Natural killer cell treated with Interleukin-12 subunit alpha and Interleukin-12 subunit beta and Interleukin-15 and Interleukin-18, amount 100 ng/mL, for 72 hours (primary cell): ENCODE data around the gene RNU5D-1. TPM values are rescaled to one million over a fixed set of nuclear protein-coding genes. Genes with fewer than 3 reads are reported as not detected.
A peak's percentile ranks its signal among the peaks of the same experiment; 100 is the strongest.
"Not testable (repeated sequence)": the region's sequence is repeated elsewhere in the genome, so short reads cannot be mapped to it uniquely, and the experiment has no call there.

Source experiments
- ATAC-seq, 2 donors: fragments of 150-1000 bp; cut with Tn5 transposase in 1 of 2; sonication (Bioruptor Pico), chemical (Tn5 transposase) in 1 of 2; 2 replicates each; pipeline ENCODE4 v1.10.0; 2021
- DNase-seq: peaks from one replicate; pipeline ENCODE4 v3.0.0; 2022; ENCODE audit warnings: low spot score
- H3K27ac Mint-ChIP-seq, 2 donors: 1 replicate in 1 of 2; 2 replicates in 1 of 2; pipeline ENCODE4 v1.8.0; 2022; ENCODE audit warnings: mixed read lengths in 2 of 2, mild to moderate bottlenecking in 1 of 2, moderate library complexity in 1 of 2
- H3K27me3 Mint-ChIP-seq, 2 donors: 1 replicate in 1 of 2; 2 replicates in 1 of 2; pipeline ENCODE4 v1.8.0; 2022; ENCODE audit warnings: mixed read lengths in 2 of 2
- H3K36me3 Mint-ChIP-seq: one replicate; pipeline ENCODE4 v1.8.0; 2022; ENCODE audit warnings: mixed read lengths
- H3K4me1 Mint-ChIP-seq, 2 donors: 1 replicate in 1 of 2; 2 replicates in 1 of 2; pipeline ENCODE4 v1.8.0; 2022; ENCODE audit warnings: low read depth in 2 of 2, mixed read lengths in 2 of 2, mild to moderate bottlenecking in 1 of 2
- H3K4me3 Mint-ChIP-seq: one replicate; pipeline ENCODE4 v1.8.0; 2022; ENCODE audit warnings: mixed read lengths
- H3K9me3 Mint-ChIP-seq: 2 replicates; pipeline ENCODE4 v1.8.0; 2022; ENCODE audit warnings: mixed read lengths
- total RNA-seq, 2 donors: library from RNA; stranded (reverse); gene quantifications; one replicate each; pipeline ENCODE4 v1.2.3, GENCODE V29; 2022

The RNU5D-1 gene
- total RNA-seq, 2 donors from 2014 or later: not detected

GRCh38 chr1:44701141-44701573 is 29.8 kb downstream of the RNU5D-1 start:
- no peak overlapping the region for H3K27ac Mint-ChIP-seq
- H3K27me3 Mint-ChIP-seq: no peaks in the 10 kb centered on the region
- ATAC-seq (no peak), DNase-seq (no peak)
- no peaks in the 10 kb centered on the region for H3K36me3 Mint-ChIP-seq
- H3K4me3 Mint-ChIP-seq: no peak overlapping the region
- H3K4me1 Mint-ChIP-seq: peaks cover 15 to 17% of the 10 kb centered on the region in 2 donors
- H3K9me3 Mint-ChIP-seq: no peaks in the 10 kb centered on the region

GRCh38 chr1:44700573-44700972 is 30.4 kb downstream of the RNU5D-1 start:
- H3K9me3 Mint-ChIP-seq: no peaks in the 10 kb centered on the region

GRCh38 chr1:44699375-44699774 is 31.6 kb downstream of the RNU5D-1 start:
- H3K27ac Mint-ChIP-seq: not testable (repeated sequence)

More at GRCh38 chr1:44700573-44700972, 30.4 kb downstream of the RNU5D-1 start:
- Mint-ChIP-seq H3K27ac (no peak overlapping the region), H3K36me3 (no peaks in the 10 kb centered on the region), H3K27me3 (no peaks in the 10 kb centered on the region), H3K4me1 (peaks cover 15 to 17% of the 10 kb centered on the region in 2 donors), H3K4me3 (no peak overlapping the region)
- ATAC-seq: no peak
- no peak for DNase-seq

GRCh38 chr1:44698138-44698537 is 32.8 kb downstream of the RNU5D-1 start:
- Mint-ChIP-seq H3K4me1 (peaks cover 15 to 17% of the 10 kb centered on the region in 2 donors), H3K27ac (no peak overlapping the region), H3K27me3 (no peaks in the 10 kb centered on the region), H3K36me3 (no peaks in the 10 kb centered on the region), H3K9me3 (no peaks in the 10 kb centered on the region), H3K4me3 (no peak overlapping the region)
- ATAC-seq (no peak), DNase-seq (no peak)

More at GRCh38 chr1:44699375-44699774, 31.6 kb downstream of the RNU5D-1 start:
- not testable (repeated sequence) for ATAC-seq, H3K36me3 Mint-ChIP-seq, DNase-seq, H3K4me3 Mint-ChIP-seq, H3K27me3 Mint-ChIP-seq, H3K9me3 Mint-ChIP-seq
- H3K4me1 Mint-ChIP-seq: peaks cover 15 to 17% of the 10 kb centered on the region in 2 donors

GRCh38 chr1:44696789-44697345 is 34.1 kb downstream of the RNU5D-1 start:
- Mint-ChIP-seq H3K4me3 (peak overlapping the region; percentile 53), H3K9me3 (no peaks in the 10 kb centered on the region), H3K27me3 (no peaks in the 10 kb centered on the region), H3K27ac (peak overlapping the region; percentile 81 to 92), H3K36me3 (no peaks in the 10 kb centered on the region), H3K4me1 (peaks cover 15 to 17% of the 10 kb centered on the region in 2 donors)
- peak; percentile 67 for DNase-seq
- peak; percentile 83 to 90 for ATAC-seq

- Mint-ChIP-seq H3K4me1 (peaks cover 15 to 17% of the 10 kb centered on the region in 2 donors), H3K4me3 (no peak overlapping the region), H3K36me3 (no peaks in the 10 kb centered on the region), H3K27me3 (peaks cover 0 to 7% of the 10 kb centered on the region in 2 donors), H3K9me3 (no peaks in the 10 kb centered on the region), H3K27ac (peak overlapping the region; percentile 81 to 92)
- DNase-seq (no peak), ATAC-seq (no peak)
These were observed 34.9 kb downstream of the RNU5D-1 start for GRCh38 chr1:44696101-44696500.

- Mint-ChIP-seq H3K36me3 (no peaks in the 10 kb centered on the region), H3K27me3 (peaks cover 0 to 7% of the 10 kb centered on the region in 2 donors), H3K27ac (peak overlapping the region in 1 of 2 donors; percentile 70), H3K4me3 (no peak overlapping the region), H3K9me3 (no peaks in the 10 kb centered on the region), H3K4me1 (peaks cover 15 to 17% of the 10 kb centered on the region in 2 donors)
- no peak for ATAC-seq
- DNase-seq: no peak
These were observed 35.3 kb downstream of the RNU5D-1 start for GRCh38 chr1:44695671-44696070.

GRCh38 chr1:44694863-44695478 is 36.0 kb downstream of the RNU5D-1 start:
- H3K27ac Mint-ChIP-seq: no peak overlapping the region
- DNase-seq: no peak
- peaks cover 15 to 17% of the 10 kb centered on the region in 2 donors for H3K4me1 Mint-ChIP-seq
- peaks cover 0 to 7% of the 10 kb centered on the region in 2 donors for H3K27me3 Mint-ChIP-seq
- H3K36me3 Mint-ChIP-seq: no peaks in the 10 kb centered on the region
- ATAC-seq: no peak
- H3K4me3 Mint-ChIP-seq: no peak overlapping the region
- H3K9me3 Mint-ChIP-seq: no peaks in the 10 kb centered on the region

GRCh38 chr1:44693900-44694299 is 37.1 kb downstream of the RNU5D-1 start:
- Mint-ChIP-seq H3K27ac (no peak overlapping the region), H3K36me3 (no peaks in the 10 kb centered on the region), H3K9me3 (no peaks in the 10 kb centered on the region), H3K27me3 (peaks cover 0 to 7% of the 10 kb centered on the region in 2 donors), H3K4me3 (no peak overlapping the region), H3K4me1 (peaks cover 15 to 17% of the 10 kb centered on the region in 2 donors)
- ATAC-seq (no peak), DNase-seq (no peak)

- DNase-seq: no peak
- Mint-ChIP-seq H3K36me3 (no peaks in the 10 kb centered on the region), H3K9me3 (no peaks in the 10 kb centered on the region), H3K27me3 (peaks cover 0 to 13% of the 10 kb centered on the region in 2 donors), H3K27ac (no peak overlapping the region), H3K4me1 (peaks cover 15 to 17% of the 10 kb centered on the region in 2 donors), H3K4me3 (no peak overlapping the region)
- peak in 1 of 2 donors; percentile 39 for ATAC-seq
These were observed 37.8 kb downstream of the RNU5D-1 start for GRCh38 chr1:44693159-44693558.

GRCh38 chr1:44689447-44689765 is 41.6 kb downstream of the RNU5D-1 start:
- ATAC-seq (no peak), DNase-seq (no peak)
- Mint-ChIP-seq H3K9me3 (no peaks in the 10 kb centered on the region), H3K27me3 (peaks cover 0 to 13% of the 10 kb centered on the region in 2 donors), H3K4me1 (no peaks in the 10 kb centered on the region), H3K27ac (no peak overlapping the region), H3K4me3 (no peak overlapping the region), H3K36me3 (no peaks in the 10 kb centered on the region)

GRCh38 chr1:44688760-44689446 is 42.1 kb downstream of the RNU5D-1 start:
- no peaks in the 10 kb centered on the region for H3K36me3 Mint-ChIP-seq
- no peaks in the 10 kb centered on the region for H3K9me3 Mint-ChIP-seq
- DNase-seq (no peak), ATAC-seq (no peak)
- H3K27me3 Mint-ChIP-seq: peaks cover 0 to 13% of the 10 kb centered on the region in 2 donors
- no peak overlapping the region for H3K4me3 Mint-ChIP-seq
- no peak overlapping the region for H3K27ac Mint-ChIP-seq
- H3K4me1 Mint-ChIP-seq: no peaks in the 10 kb centered on the region

- ATAC-seq (no peak), DNase-seq (no peak)
- H3K27ac Mint-ChIP-seq: no peak overlapping the region
- H3K4me3 Mint-ChIP-seq: no peak overlapping the region
- H3K9me3 Mint-ChIP-seq: no peaks in the 10 kb centered on the region
- H3K4me1 Mint-ChIP-seq: no peaks in the 10 kb centered on the region
- H3K27me3 Mint-ChIP-seq: peaks cover 0 to 5% of the 10 kb centered on the region in 2 donors
- no peaks in the 10 kb centered on the region for H3K36me3 Mint-ChIP-seq
These were observed 45.1 kb downstream of the RNU5D-1 start for GRCh38 chr1:44685881-44686280.

GRCh38 chr1:44685218-44685617 is 45.8 kb downstream of the RNU5D-1 start:
- H3K27ac Mint-ChIP-seq: no peak overlapping the region
- H3K36me3 Mint-ChIP-seq: no peaks in the 10 kb centered on the region
- H3K27me3 Mint-ChIP-seq: peaks cover 0 to 5% of the 10 kb centered on the region in 2 donors
- ATAC-seq (no peak), DNase-seq (no peak)
- no peaks in the 10 kb centered on the region for H3K9me3 Mint-ChIP-seq
- no peak overlapping the region for H3K4me3 Mint-ChIP-seq
- no peaks in the 10 kb centered on the region for H3K4me1 Mint-ChIP-seq
